OCI-LY1 (cell line): ENCODE data around the gene RHPN2.

Experiments used
- H2AFZ ChIP-seq: fragments of 200-600 bp; sonication (generic), shearing (Covaris generic); 2 replicates; pipeline ENCODE4 v1.6.0; 2014; ENCODE audit warnings: antibody characterized with exemption, mild to moderate bottlenecking, low read length
- H3F3A ChIP-seq: fragments of 200-600 bp; sonication (generic), shearing (Covaris generic); 2 replicates; pipeline ENCODE4 v1.6.0; 2014; ENCODE audit warnings: mild to moderate bottlenecking, antibody characterized with exemption, low read length, moderate library complexity; ENCODE audit not compliant: insufficient read depth
- H3K27ac ChIP-seq: fragments of 200-600 bp; sonication (generic); 2 replicates; pipeline ENCODE4 v1.5.1; 2014; ENCODE audit warnings: low read length, mixed run types, mild to moderate bottlenecking, low read depth; ENCODE audit not compliant: poor library complexity, severe bottlenecking
- H3K27me3 ChIP-seq: fragments of 200-600 bp; sonication (generic); 2 replicates; pipeline ENCODE4 v1.6.0; 2014; ENCODE audit warnings: antibody characterized with exemption, mild to moderate bottlenecking, low read length, moderate library complexity; ENCODE audit not compliant: insufficient read depth
- H3K36me3 ChIP-seq: fragments of 200-600 bp; sonication (generic); 2 replicates; pipeline ENCODE4 v1.6.1; 2014; ENCODE audit warnings: mild to moderate bottlenecking, antibody characterized with exemption, low read length, moderate library complexity, mixed read lengths; ENCODE audit not compliant: insufficient read depth
- H3K4me1 ChIP-seq: fragments of 200-600 bp; sonication (generic); 2 replicates; pipeline ENCODE4 v1.5.1; 2014; ENCODE audit warnings: mild to moderate bottlenecking, low read length, moderate library complexity; ENCODE audit not compliant: insufficient read depth, severe bottlenecking
- H3K4me2 ChIP-seq: fragments of 200-600 bp; sonication (generic), shearing (Covaris generic); 2 replicates; pipeline ENCODE4 v1.6.1; 2014; ENCODE audit warnings: low read length
- H3K4me3 ChIP-seq: fragments of 200-600 bp; sonication (generic); 2 replicates; pipeline ENCODE4 v1.5.1; 2014; ENCODE audit warnings: low read length, low read depth, mild to moderate bottlenecking, mixed read lengths; ENCODE audit not compliant: poor library complexity, severe bottlenecking
- H3K79me2 ChIP-seq: fragments of 200-600 bp; shearing (Covaris generic); 2 replicates; pipeline ENCODE4 v1.6.1; 2016; ENCODE audit warnings: mixed run types, low read length, mixed read lengths; ENCODE audit not compliant: insufficient read depth
- H3K9ac ChIP-seq: fragments of 200-600 bp; sonication (generic), shearing (Covaris generic); 2 replicates; pipeline ENCODE4 v1.6.1; 2014; ENCODE audit warnings: mild to moderate bottlenecking, low read length, mixed read lengths
- H3K9me2 ChIP-seq: fragments of 200-600 bp; sonication (generic), shearing (Covaris generic); 2 replicates; pipeline ENCODE4 v1.6.1; 2014; ENCODE audit warnings: low read depth, mild to moderate bottlenecking, low read length, mixed read lengths
- H3K9me3 ChIP-seq: fragments of 200-600 bp; shearing (Covaris generic); 2 replicates; pipeline ENCODE4 v1.6.1; 2014; ENCODE audit warnings: low read length, mixed read lengths
- H4K20me1 ChIP-seq: fragments of 200-600 bp; sonication (generic), shearing (Covaris generic); 2 replicates; pipeline ENCODE4 v1.6.0; 2016; ENCODE audit warnings: mild to moderate bottlenecking, low read length; ENCODE audit not compliant: insufficient read depth
- CTCF ChIP-seq: fragments of 200-600 bp; sonication (generic), shearing (Covaris generic); IDR thresholded peaks from 2 replicates; pipeline ENCODE4 v1.5.1; 2017; ENCODE audit warnings: mild to moderate bottlenecking, antibody characterized with exemption, low read length, moderate library complexity, mixed read lengths
- EZH2 ChIP-seq: fragments of 200-600 bp; sonication (generic), shearing (Covaris generic); IDR thresholded peaks from 2 replicates; pipeline ENCODE4 v1.8.0; 2017; ENCODE audit warnings: borderline replicate concordance, mixed run types, mild to moderate bottlenecking, antibody characterized with exemption, low read length, moderate library complexity, mixed read lengths

The RHPN2 gene

GRCh38 chr19:33110137-33110910, 45.6 kb upstream of the RHPN2 start:
- no peak overlapping the region for H3K9ac ChIP-seq
- H3K36me3 ChIP-seq = peaks cover 68% of the 10 kb centered on the region
- H3K4me2 ChIP-seq = no peak overlapping the region
- no peak overlapping the region for H3K27ac ChIP-seq
- no peak overlapping the region for H2AFZ ChIP-seq
- H3K4me1 ChIP-seq = no peaks in the 10 kb centered on the region
- no peaks in the 10 kb centered on the region for H3K9me2 ChIP-seq
- no peak for TF ChIP-seq CTCF
- no peak for TF ChIP-seq EZH2
- no peaks in the 10 kb centered on the region for H4K20me1 ChIP-seq
- H3K4me3 ChIP-seq = no peak overlapping the region
- no peaks in the 10 kb centered on the region for H3K27me3 ChIP-seq
- no peaks in the 10 kb centered on the region for H3K9me3 ChIP-seq
- H3F3A ChIP-seq = no peaks in the 10 kb centered on the region
- no peaks in the 10 kb centered on the region for H3K79me2 ChIP-seq

GRCh38 chr19:33108161-33108560, 43.5 kb upstream of the RHPN2 start:
- Histone ChIP-seq H3F3A (no peaks in the 10 kb centered on the region), H3K4me3 (no peak overlapping the region), H3K4me2 (no peak overlapping the region)

GRCh38 chr19:33102893-33103292, 38.2 kb upstream of the RHPN2 start:
- H3K4me1 ChIP-seq = no peaks in the 10 kb centered on the region
- no peaks in the 10 kb centered on the region for H3K27me3 ChIP-seq

More at GRCh38 chr19:33108161-33108560, 43.5 kb upstream of the RHPN2 start:
- no peak overlapping the region for H2AFZ ChIP-seq
- no peak overlapping the region for H3K27ac ChIP-seq
- peaks cover 68% of the 10 kb centered on the region for H3K36me3 ChIP-seq
- TF ChIP-seq EZH2 (no peak), CTCF (no peak)
- no peaks in the 10 kb centered on the region for H3K9me2 ChIP-seq
- H3K9me3 ChIP-seq = no peaks in the 10 kb centered on the region
- no peaks in the 10 kb centered on the region for H3K79me2 ChIP-seq
- no peak overlapping the region for H3K9ac ChIP-seq
- H3K27me3 ChIP-seq = no peaks in the 10 kb centered on the region
- no peaks in the 10 kb centered on the region for H3K4me1 ChIP-seq
- H4K20me1 ChIP-seq = no peaks in the 10 kb centered on the region

More at GRCh38 chr19:33102893-33103292, 38.2 kb upstream of the RHPN2 start:
- no peaks in the 10 kb centered on the region for H3K9me3 ChIP-seq
- H3K36me3 ChIP-seq = peaks cover 64% of the 10 kb centered on the region
- H3K4me3 ChIP-seq = no peak overlapping the region
- no peaks in the 10 kb centered on the region for H3K79me2 ChIP-seq
- no peaks in the 10 kb centered on the region for H4K20me1 ChIP-seq
- H3K27ac ChIP-seq = no peak overlapping the region
- no peak overlapping the region for H3K9ac ChIP-seq
- H3K9me2 ChIP-seq = no peaks in the 10 kb centered on the region
- H3K4me2 ChIP-seq = no peak overlapping the region
- H3F3A ChIP-seq = no peaks in the 10 kb centered on the region
- TF ChIP-seq CTCF (no peak), EZH2 (no peak)
- no peak overlapping the region for H2AFZ ChIP-seq
